ENCODE measurements around the gene TIMM17A. TPM values are rescaled to one million over a fixed set of nuclear protein-coding genes. Genes with fewer than 3 reads are reported as not detected.
A peak's percentile ranks its signal among the peaks of the same experiment; 100 is the strongest.
"Not testable (repeated sequence)": the region's sequence is repeated elsewhere in the genome, so short reads cannot be mapped to it uniquely, and the experiment has no call there.

TIMM17A gene
- total and polyA plus RNA-seq, 4 donors, result 25.9 to 56.1 (median 35.2) TPM

- TF ChIP-seq CTCF (IDR thresholded peaks at IDR 0.05; ENCODE audit: control extremely low read depth, extremely low read depth), result no peak
- WGBS, 2 donors, result 76 to 96% methylated on average over 21 of the region's 21 CpGs
- Histone ChIP-seq H3K27ac (ENCODE audit: low read depth in 1 of 2, low read length in 1 of 2) (peak overlapping the region in 1 of 2 donors; percentile 81), H3K9me3 (ENCODE audit: control insufficient read depth in 4 of 4, insufficient read depth in 3 of 4, low read length in 3 of 4) (no peaks in the 10 kb centered on the region), H3K27me3 (ENCODE audit: control insufficient read depth in 3 of 3, insufficient read depth in 3 of 3, low read length in 2 of 3) (no peaks in the 10 kb centered on the region), H3K4me3 (no peak overlapping the region), H3K4me1 (ENCODE audit: control insufficient read depth in 5 of 5, insufficient read depth in 5 of 5, low read length in 5 of 5) (peaks cover 0 to 10% (median 0%) of the 10 kb centered on the region in 5 donors), H3K9ac (ENCODE audit: insufficient read depth in 1 of 2, low read length in 2 of 2) (no peak overlapping the region), H3K36me3 (ENCODE audit: control insufficient read depth in 4 of 4, insufficient read depth in 4 of 4, low read length in 4 of 4) (peaks cover 0 to 11% (median 0%) of the 10 kb centered on the region in 4 donors)
- DNase-seq (peak in 1 of 3 donors; percentile 18), ATAC-seq (ENCODE audit: insufficient read depth, low FRiP score) (no peak)
Measured at GRCh38 chr1:202016811-202017748, 61.8 kb downstream of the TIMM17A start.

DNA sequence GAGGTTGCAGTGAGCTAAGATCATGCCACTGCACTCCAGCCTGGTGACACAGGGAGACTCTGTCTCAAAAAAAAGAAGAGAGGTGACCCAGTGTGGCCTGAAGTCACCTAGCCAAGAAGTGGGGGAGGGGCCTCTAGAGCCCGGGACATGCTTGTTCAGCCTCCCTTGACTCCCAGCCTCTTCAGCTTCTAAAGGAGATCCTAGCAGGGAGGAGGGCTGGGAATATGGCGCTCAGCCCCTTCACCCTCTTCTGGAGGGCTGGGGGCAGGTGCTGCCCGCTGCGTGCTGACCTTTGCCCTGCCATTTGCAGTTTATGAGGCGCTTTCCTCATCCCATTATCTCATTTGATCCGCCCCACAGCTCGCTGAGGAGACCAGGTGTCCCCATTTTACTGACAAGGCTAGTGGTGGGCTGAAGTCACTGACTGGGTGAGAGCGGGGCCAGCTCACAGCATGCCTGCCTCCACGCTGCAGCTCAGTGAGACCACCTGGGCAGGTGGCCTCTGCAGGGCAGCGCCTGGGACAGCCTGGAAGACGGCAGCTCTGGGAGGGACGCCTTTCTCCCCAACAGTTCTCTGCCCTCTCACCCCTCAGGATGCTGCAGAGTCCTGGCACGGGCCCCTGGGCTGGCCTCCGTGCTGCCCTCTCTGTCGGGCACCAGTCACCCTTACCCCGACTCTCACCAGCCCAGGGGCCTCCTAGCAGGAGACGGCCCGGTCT lies 62.6 kb downstream of the TIMM17A start:
- TF ChIP-seq CTCF (IDR thresholded peaks at IDR 0.05; ENCODE audit: control extremely low read depth, extremely low read depth), result no peak
- DNase-seq (peak in 1 of 3 donors; percentile 26), ATAC-seq (ENCODE audit: insufficient read depth, low FRiP score) (no peak)
- WGBS, 2 donors, result 53 to 72% methylated on average over 18 of the region's 18 CpGs
- Histone ChIP-seq H3K27me3 (ENCODE audit: control insufficient read depth in 3 of 3, insufficient read depth in 3 of 3, low read length in 2 of 3) (no peaks in the 10 kb centered on the region), H3K4me1 (ENCODE audit: control insufficient read depth in 5 of 5, insufficient read depth in 5 of 5, low read length in 5 of 5) (peaks cover 0 to 10% (median 0%) of the 10 kb centered on the region in 5 donors), H3K4me3 (no peak overlapping the region), H3K9me3 (ENCODE audit: control insufficient read depth in 4 of 4, insufficient read depth in 3 of 4, low read length in 3 of 4) (no peaks in the 10 kb centered on the region), H3K36me3 (ENCODE audit: control insufficient read depth in 4 of 4, insufficient read depth in 4 of 4, low read length in 4 of 4) (peaks cover 0 to 11% (median 0%) of the 10 kb centered on the region in 4 donors), H3K27ac (ENCODE audit: low read depth in 1 of 2, low read length in 1 of 2) (peak overlapping the region in 1 of 2 donors; percentile 82), H3K9ac (ENCODE audit: insufficient read depth in 1 of 2, low read length in 2 of 2) (no peak overlapping the region)

DNA sequence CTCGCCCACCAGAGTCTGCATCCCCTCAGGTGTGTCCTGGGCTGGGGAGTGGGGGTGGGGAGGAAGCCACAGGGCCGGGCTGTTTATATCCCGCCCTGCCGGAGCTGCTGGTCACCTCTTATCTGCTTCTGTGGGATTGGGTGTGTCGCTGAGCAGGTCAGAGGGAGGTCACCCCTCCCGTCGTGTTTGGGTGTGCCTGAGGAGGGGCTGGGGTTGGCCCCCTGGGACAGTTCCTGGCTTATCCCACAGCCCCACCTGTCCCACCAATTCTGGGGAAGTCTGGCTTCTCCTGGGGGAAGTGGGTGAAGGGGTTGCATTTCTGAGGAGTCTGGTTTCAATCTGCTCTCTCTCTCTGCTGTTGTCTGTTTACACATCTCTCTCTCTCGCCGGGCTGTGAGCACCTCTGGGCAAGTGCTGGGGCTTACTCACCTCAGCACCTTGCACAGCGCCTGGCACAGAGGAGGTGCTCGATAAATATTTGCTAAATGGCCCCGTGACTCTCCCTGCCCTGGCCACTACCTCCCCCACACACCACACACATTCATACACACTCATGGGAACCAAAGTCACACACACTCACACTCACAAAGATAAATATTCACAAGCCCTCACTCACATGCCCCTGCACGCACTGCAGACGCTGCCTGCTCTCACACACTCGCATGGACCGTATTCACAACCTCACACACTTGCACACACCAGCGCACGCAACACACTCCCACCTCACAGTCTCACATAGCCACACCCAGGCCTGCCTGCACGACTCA lies 63.3 kb downstream of the TIMM17A start:
- H3K4me1 ChIP-seq (ENCODE audit: control insufficient read depth in 5 of 5, insufficient read depth in 5 of 5, low read length in 5 of 5), result peaks cover 0 to 10% (median 0%) of the 10 kb centered on the region in 5 donors
- no peak overlapping the region for H3K9ac ChIP-seq (ENCODE audit: insufficient read depth in 1 of 2, low read length in 2 of 2)
- H3K4me3 ChIP-seq, result no peak overlapping the region
- DNase-seq (peak; percentile 31 to 69 (median 55)), ATAC-seq (ENCODE audit: insufficient read depth, low FRiP score) (peak; percentile 42)
- peaks cover 0 to 8% (median 0%) of the 10 kb centered on the region in 4 donors for H3K36me3 ChIP-seq (ENCODE audit: control insufficient read depth in 4 of 4, insufficient read depth in 4 of 4, low read length in 4 of 4)
- no peaks in the 10 kb centered on the region for H3K9me3 ChIP-seq (ENCODE audit: control insufficient read depth in 4 of 4, insufficient read depth in 3 of 4, low read length in 3 of 4)
- H3K27me3 ChIP-seq (ENCODE audit: control insufficient read depth in 3 of 3, insufficient read depth in 3 of 3, low read length in 2 of 3), result no peaks in the 10 kb centered on the region
- no peak for TF ChIP-seq CTCF (IDR thresholded peaks at IDR 0.05; ENCODE audit: control extremely low read depth, extremely low read depth)
- peak overlapping the region in 1 of 2 donors; percentile 87 for H3K27ac ChIP-seq (ENCODE audit: low read depth in 1 of 2, low read length in 1 of 2)
- 46 to 60% methylated on average over 19 of the region's 19 CpGs for WGBS, 2 donors

GRCh38 chr1:202019235-202019558 lies 63.9 kb downstream of the TIMM17A start:
- H3K36me3 ChIP-seq (ENCODE audit: control insufficient read depth in 4 of 4, insufficient read depth in 4 of 4, low read length in 4 of 4); H3K4me3 ChIP-seq; DNase-seq; H3K27me3 ChIP-seq (ENCODE audit: control insufficient read depth in 3 of 3, insufficient read depth in 3 of 3, low read length in 2 of 3); ATAC-seq (ENCODE audit: insufficient read depth, low FRiP score); H3K9ac ChIP-seq (ENCODE audit: insufficient read depth in 1 of 2, low read length in 2 of 2); H3K9me3 ChIP-seq (ENCODE audit: control insufficient read depth in 4 of 4, insufficient read depth in 3 of 4, low read length in 3 of 4): not testable (repeated sequence)
- Histone ChIP-seq H3K27ac (ENCODE audit: low read depth in 1 of 2, low read length in 1 of 2) (peak overlapping the region in 1 of 2 donors; percentile 87), H3K4me1 (ENCODE audit: control insufficient read depth in 5 of 5, insufficient read depth in 5 of 5, low read length in 5 of 5) (peaks cover 0 to 10% (median 0%) of the 10 kb centered on the region in 5 donors)
- 77 to 80% methylated on average over 8 of the region's 8 CpGs for WGBS, 2 donors

Data from lung (tissue), 12 donors.